Inflammatory macrophage treated with lipopolysaccharide for 4 hours (primary cell): ENCODE data around the gene DMGDH.

ENCODE experiments used
- DNase-seq: peaks from one replicate; pipeline ENCODE4 v3.0.0-alpha.2; 2020

Gene DMGDH

GRCh38 chr5:79008362-79008761, 61.1 kb downstream of the DMGDH start:
- no peak for DNase-seq

GRCh38 chr5:79007872-79008271, 61.6 kb downstream of the DMGDH start:
- no peak for DNase-seq

DNA sequence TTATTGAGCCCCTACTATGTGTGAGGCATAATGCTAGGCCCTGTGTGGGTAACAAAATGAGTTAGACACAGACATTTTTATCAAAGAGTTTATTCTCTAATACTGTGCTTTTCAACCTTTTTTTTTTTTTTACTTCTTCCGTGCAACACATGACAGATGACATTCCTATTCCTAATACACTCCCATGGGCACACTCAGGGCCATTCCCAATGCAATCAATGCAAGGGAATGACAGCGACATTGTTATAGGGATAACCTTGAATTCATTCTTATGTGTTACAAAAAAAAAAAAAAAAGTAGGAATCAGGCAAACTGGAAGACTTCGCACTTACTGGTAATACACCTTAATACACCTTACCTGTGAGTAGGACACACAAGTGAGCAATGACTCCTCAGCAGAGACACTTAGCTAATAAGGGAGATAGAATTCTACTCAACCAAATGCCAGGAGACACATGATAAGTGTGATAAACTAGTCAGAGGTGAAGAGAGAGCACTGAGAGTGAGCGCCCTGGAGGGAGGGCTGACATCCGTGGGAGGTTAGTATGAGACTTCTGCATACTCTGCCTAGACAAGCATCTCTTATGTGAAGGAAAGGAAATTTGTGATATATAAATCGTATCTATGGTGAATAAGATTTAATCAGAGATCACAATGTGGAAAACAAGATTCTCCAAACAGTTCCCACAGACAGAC, 63.4 kb downstream of the DMGDH start:
- no peak for DNase-seq

GRCh38 chr5:79005151-79005550, 64.3 kb downstream of the DMGDH start:
- no peak for DNase-seq

- DNase-seq = no peak
Measured at GRCh38 chr5:79002374-79002773, 67.1 kb downstream of the DMGDH start.

DNA sequence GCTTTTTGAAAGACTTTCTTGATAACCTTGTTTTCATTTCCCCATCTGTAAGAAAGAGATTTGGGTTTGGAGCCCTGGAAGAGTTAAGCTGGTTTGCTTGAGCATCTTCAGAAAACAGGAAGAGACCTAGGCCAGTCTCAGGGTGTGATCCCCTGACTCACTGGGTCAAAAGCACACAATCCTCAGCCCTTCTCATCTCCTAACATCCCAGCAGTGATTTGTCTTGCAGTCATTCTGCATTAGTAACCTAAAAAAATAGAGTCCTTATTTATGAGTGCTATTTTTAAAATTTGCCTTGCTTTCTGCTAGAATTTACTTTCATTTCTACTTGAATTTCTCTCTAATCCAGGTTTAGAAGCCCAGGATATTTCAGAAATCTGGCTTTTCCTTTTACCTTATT, 68.0 kb downstream of the DMGDH start:
- no peak for DNase-seq

GRCh38 chr5:78997090-78997489, 72.4 kb downstream of the DMGDH start:
- no peak for DNase-seq

GRCh38 chr5:78995521-78996007, 73.9 kb downstream of the DMGDH start:
- DNase-seq = no peak

- peak; percentile 44 for DNase-seq
Measured at GRCh38 chr5:78993165-78993564, 76.3 kb downstream of the DMGDH start.

DNA sequence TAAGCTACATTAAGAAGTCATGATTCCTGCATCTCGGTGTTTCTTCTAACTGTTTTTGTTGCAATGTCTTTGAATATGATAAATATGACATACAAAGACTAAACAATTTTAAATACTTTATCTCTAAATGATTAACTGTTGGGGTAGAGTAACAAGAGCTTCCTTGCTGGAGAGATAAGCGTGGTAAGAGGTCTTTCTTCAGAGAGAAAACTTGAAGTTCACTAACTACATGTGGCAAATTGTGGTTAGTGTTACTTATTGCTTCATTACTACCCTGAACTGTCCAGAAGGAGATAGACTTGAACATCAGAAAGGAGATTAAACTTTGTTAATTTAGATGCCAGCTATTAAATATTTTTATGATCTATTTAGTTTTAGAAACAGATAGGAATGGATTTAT, 77.3 kb downstream of the DMGDH start:
- no peak for DNase-seq

GRCh38 chr5:78989080-78989479, 80.4 kb downstream of the DMGDH start:
- no peak for DNase-seq

DNA sequence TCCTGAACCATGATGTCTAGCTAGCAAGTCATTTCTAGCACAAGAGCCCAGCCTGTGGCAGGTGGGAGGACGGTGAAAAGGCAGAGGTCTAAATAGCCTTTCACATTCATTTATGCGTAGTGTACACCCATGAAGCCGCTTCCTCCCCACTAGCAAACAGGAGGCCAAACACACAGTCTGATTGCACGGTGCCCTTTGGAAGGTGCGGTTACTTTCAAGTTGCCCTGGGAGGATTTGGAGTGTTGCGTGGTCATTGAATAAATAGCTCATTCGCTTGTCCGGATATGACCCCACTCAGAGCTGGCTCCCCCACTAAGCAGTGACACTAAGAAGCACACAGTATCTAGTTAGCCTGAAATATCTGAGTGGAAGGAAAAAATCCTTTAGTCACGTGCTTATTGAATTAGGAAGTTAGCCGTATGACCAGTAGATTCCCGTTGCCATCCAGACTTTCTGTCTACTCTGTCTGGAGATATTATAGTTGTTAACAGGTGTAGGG, 83.7 kb downstream of the DMGDH start:
- peak; percentile 47 for DNase-seq

GRCh38 chr5:78985116-78985724, 84.3 kb downstream of the DMGDH start, which contains the start of gene ARSB:
Gene ARSB, minus strand, starts transcription at chr5:78985310. Its CDS starts 62 bp downstream, at chr5:78985248.
- DNase-seq = peak; percentile 69

- DNase-seq = peak; percentile 84
Measured at GRCh38 chr5:78984439-78985115, 84.9 kb downstream of the DMGDH start.

- DNase-seq = no peak
Measured at GRCh38 chr5:78983601-78984438, 85.7 kb downstream of the DMGDH start.

- DNase-seq = peak; percentile 38
Measured at GRCh38 chr5:78983194-78983593, 86.3 kb downstream of the DMGDH start.

- peak; percentile 84 for DNase-seq
Measured at GRCh38 chr5:78979909-78980308, 89.6 kb downstream of the DMGDH start.

DNA sequence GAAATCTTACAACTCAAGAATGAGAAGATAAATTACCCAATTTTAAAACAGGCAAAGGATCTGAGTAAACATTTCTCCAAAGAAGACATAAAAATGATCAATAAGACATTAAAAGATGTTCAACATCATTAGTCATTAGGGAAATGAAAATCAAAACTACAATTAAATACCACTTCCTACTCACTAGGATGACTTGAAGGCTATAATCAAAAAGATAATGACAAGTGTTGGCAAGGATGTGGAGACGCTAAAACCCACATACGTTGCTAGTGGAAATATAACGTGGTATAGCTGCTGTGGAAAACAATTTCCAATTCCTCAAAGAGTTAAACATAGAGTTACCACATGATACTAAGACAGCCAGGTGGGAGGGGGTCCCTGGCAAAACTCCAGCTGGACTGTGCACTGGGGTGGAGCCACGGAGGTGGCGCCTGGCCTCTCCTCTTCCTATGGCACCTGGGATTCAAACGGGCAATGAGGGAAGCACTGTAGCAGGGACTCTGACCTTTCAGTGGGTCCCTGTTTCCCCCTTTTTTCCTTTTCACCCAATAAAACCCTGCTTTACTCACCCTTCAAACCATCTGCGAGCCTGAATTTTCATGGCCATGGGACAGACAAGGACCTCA, 90.2 kb downstream of the DMGDH start:
- no peak for DNase-seq

- DNase-seq = no peak
Measured at GRCh38 chr5:78975035-78975434, 94.4 kb downstream of the DMGDH start.

- DNase-seq = no peak
Measured at GRCh38 chr5:78974601-78975000, 94.9 kb downstream of the DMGDH start.

- no peak for DNase-seq
Measured at GRCh38 chr5:78974011-78974410, 95.5 kb downstream of the DMGDH start.
